ENCODE measurements around the gene BOLA3. TPM values are rescaled to one million over a fixed set of nuclear protein-coding genes. Genes with fewer than 3 reads are reported as not detected.

BOLA3 gene
- total and polyA plus RNA-seq, 2 of the 4 experiments (the other 2 are of a cell fraction) = 13.3 to 39.5 TPM

DNA sequence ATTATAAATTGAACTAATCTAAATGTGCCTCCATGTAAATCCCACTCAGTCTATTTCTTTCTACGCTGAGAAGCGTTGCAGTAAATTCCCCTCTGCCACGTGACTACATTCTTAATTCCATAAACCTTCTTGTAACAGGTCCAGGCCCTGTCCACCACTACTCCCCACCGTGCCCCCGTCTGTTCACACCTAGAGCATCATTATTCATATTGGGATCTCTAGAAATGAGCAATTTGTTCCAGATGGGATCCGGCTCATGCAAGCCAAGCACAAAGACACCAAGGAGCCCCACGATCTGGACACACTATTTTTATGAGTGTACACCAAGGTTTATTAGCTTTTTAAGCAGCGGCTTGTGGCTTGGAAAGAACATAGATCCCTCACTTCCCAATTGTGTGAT, 38.2 kb downstream of the BOLA3 start:
- POLR2A ChIA-PET (ENCODE audit: unreplicated experiment) = interaction anchor here (0.7 kb wide), 1 partner anchor 49 kb away, joined by 3 read pairs; no protein-coding TSS in a partner anchor
- no peak overlapping the region for H2BK20ac ChIP-seq (ENCODE audit: low read depth, low read length)
- WGBS, 2 experiments (ENCODE audit: extremely low coverage in 2 of 2, insufficient read length in 1 of 2) = no CpG with 5 or more reads among the region's 8 CpGs

More for the DNA sequence above, 38.2 kb downstream of the BOLA3 start:
- Histone ChIP-seq H4K20me1 (ENCODE audit: insufficient read depth, low read length) (no peaks in the 10 kb centered on the region), H3K27me3 (ENCODE audit: control insufficient read depth, insufficient read depth, low read length) (no peaks in the 10 kb centered on the region), H2BK15ac (ENCODE audit: low read depth, low read length) (no peak overlapping the region), H2AK9ac (replicated peaks; ENCODE audit: low read depth, low read length, poor library complexity) (no peak overlapping the region), H3K79me1 (ENCODE audit: low read depth in 1 of 2, low read length in 2 of 2) (no peaks in the 10 kb centered on the region), H3K56ac (ENCODE audit: extremely low read depth, insufficient read depth, low read length) (no peak overlapping the region), H3K36me3 (ENCODE audit: control insufficient read depth, insufficient read depth, low read length) (peaks cover 2% of the 10 kb centered on the region; the same call in 1 of the 2 replicates), H3K9me3 (ENCODE audit: control insufficient read depth, insufficient read depth, low read length) (no peaks in the 10 kb centered on the region), H3K4me3 (ENCODE audit: insufficient read depth, low read depth, low read length) (no peak overlapping the region), H3K18ac (ENCODE audit: low read depth, low read length) (no peak overlapping the region), H3K9me1 (ENCODE audit: insufficient read depth, low read length) (no peaks in the 10 kb centered on the region), H3K23ac (ENCODE audit: low read depth, low read length) (no peak overlapping the region), H2BK5ac (ENCODE audit: low read depth, low read length, poor library complexity, severe bottlenecking) (no peak overlapping the region), H2AK5ac (ENCODE audit: low read depth, low read length) (no peak overlapping the region), H3K14ac (replicated peaks; ENCODE audit: low read depth, low read length) (no peak overlapping the region), H4K91ac (ENCODE audit: insufficient read depth, low read depth, low read length) (no peak overlapping the region), H3K27ac (ENCODE audit: insufficient read depth, low read length) (no peak overlapping the region), H3K4me2 (ENCODE audit: low read depth, low read length) (no peak overlapping the region), H3K4ac (ENCODE audit: low read depth, low read length) (no peak overlapping the region), H3K9ac (ENCODE audit: low read depth, low read length) (no peak overlapping the region), H3K4me1 (ENCODE audit: control insufficient read depth, insufficient read depth, low read length) (no peaks in the 10 kb centered on the region), H2BK120ac (ENCODE audit: low read depth, low read length) (no peak overlapping the region), H4K5ac (ENCODE audit: low read depth, low read length) (no peak overlapping the region), H2AFZ (replicated peaks; ENCODE audit: low read length, poor library complexity) (no peak overlapping the region), H4K8ac (ENCODE audit: low read depth in 2 of 2, low read length in 2 of 2) (no peak overlapping the region)
- in situ Hi-C loops (cut with MboI; ENCODE audit: low sequenced_read_pairs) (no loop called here), dilution Hi-C loops (cut with HindIII; ENCODE audit: low sequenced_read_pairs, unreplicated experiment) (loop anchor here (25.0 kb wide), 1 partner anchor 272 kb away; the partner anchor contains the start of gene STAMBP), intact Hi-C loops (cut with micrococcal nuclease) (no loop called here)
- ATAC-seq (ENCODE audit: low read depth) (no peak), DNase-seq (no peak)
- BruUV-seq (replicated peaks) = no TSS peak
- TF ChIP-seq POLR2A (IDR thresholded peaks at IDR 0.05; ENCODE audit: low read depth, low read length) (no peak), FOS (IDR thresholded peaks at IDR 0.05; ENCODE audit: low read depth, low read length) (no peak), SMC3 (IDR thresholded peaks at IDR 0.05; ENCODE audit: low read depth, low read length) (no peak), RCOR1 (IDR thresholded peaks at IDR 0.05; ENCODE audit: insufficient replicate concordance, low read length) (no peak), MAFK (IDR thresholded peaks at IDR 0.05; ENCODE audit: low read depth, low read length) (no peak), CHD1 (IDR thresholded peaks at IDR 0.05; ENCODE audit: low read depth, low read length) (no peak), MAZ (IDR thresholded peaks at IDR 0.05; ENCODE audit: borderline replicate concordance, low read depth, low read length) (no peak), CEBPB (IDR thresholded peaks at IDR 0.05; ENCODE audit: low read depth, low read length) (no peak), RFX5 (IDR thresholded peaks at IDR 0.05; ENCODE audit: low read depth, low read length) (no peak), MXI1 (IDR thresholded peaks at IDR 0.05; ENCODE audit: borderline replicate concordance, low read depth, low read length) (no peak), NFE2L2 (IDR thresholded peaks at IDR 0.05; ENCODE audit: low read depth, low read length) (no peak), RAD21 (IDR thresholded peaks at IDR 0.05; ENCODE audit: low read length) (no peak), BHLHE40 (IDR thresholded peaks at IDR 0.05; ENCODE audit: low read depth, low read length) (no peak)
- TF ChIP-seq, protein P1, sequence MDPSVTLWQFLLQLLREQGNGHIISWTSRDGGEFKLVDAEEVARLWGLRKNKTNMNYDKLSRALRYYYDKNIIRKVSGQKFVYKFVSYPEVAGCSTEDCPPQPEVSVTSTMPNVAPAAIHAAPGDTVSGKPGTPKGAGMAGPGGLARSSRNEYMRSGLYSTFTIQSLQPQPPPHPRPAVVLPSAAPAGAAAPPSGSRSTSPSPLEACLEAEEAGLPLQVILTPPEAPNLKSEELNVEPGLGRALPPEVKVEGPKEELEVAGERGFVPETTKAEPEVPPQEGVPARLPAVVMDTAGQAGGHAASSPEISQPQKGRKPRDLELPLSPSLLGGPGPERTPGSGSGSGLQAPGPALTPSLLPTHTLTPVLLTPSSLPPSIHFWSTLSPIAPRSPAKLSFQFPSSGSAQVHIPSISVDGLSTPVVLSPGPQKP (IDR thresholded peaks at IDR 0.05; ENCODE audit: borderline replicate concordance, low read depth, low read length) = no peak
- TF ChIP-seq, protein P2, sequence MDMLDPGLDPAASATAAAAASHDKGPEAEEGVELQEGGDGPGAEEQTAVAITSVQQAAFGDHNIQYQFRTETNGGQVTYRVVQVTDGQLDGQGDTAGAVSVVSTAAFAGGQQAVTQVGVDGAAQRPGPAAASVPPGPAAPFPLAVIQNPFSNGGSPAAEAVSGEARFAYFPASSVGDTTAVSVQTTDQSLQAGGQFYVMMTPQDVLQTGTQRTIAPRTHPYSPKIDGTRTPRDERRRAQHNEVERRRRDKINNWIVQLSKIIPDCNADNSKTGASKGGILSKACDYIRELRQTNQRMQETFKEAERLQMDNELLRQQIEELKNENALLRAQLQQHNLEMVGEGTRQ (IDR thresholded peaks at IDR 0.05; ENCODE audit: low read depth, low read length) = no peak
- TF ChIP-seq, protein P3, sequence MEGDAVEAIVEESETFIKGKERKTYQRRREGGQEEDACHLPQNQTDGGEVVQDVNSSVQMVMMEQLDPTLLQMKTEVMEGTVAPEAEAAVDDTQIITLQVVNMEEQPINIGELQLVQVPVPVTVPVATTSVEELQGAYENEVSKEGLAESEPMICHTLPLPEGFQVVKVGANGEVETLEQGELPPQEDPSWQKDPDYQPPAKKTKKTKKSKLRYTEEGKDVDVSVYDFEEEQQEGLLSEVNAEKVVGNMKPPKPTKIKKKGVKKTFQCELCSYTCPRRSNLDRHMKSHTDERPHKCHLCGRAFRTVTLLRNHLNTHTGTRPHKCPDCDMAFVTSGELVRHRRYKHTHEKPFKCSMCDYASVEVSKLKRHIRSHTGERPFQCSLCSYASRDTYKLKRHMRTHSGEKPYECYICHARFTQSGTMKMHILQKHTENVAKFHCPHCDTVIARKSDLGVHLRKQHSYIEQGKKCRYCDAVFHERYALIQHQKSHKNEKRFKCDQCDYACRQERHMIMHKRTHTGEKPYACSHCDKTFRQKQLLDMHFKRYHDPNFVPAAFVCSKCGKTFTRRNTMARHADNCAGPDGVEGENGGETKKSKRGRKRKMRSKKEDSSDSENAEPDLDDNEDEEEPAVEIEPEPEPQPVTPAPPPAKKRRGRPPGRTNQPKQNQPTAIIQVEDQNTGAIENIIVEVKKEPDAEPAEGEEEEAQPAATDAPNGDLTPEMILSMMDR (conservative IDR thresholded peaks at IDR 0.05; ENCODE audit: low read depth, low read length) = no peak
- CTCF ChIA-PET = no interaction called here
